ENCODE data around the gene LRIG2.

The LRIG2 gene

DNA sequence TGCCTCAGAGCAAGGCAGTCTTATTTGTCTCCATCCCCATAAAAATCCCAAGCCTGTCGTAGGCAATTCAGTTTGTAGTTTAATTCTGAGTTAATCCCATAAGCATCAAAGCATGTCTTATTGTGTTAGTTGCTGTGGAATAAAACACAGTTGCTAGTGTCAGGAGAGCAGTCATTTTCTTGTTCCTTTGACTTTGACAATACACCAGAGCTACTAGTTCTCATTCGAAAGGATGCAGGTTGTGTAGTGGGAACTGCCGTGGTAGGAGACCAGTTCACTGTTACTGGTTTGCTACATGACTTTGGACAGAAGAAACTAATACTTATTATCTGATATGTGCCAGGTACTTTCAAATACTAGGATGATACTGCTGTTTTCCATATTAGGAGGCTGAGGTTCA, 23.5 kb downstream of the LRIG2 start:
- H3K36me3 ChIP-seq = peaks cover 76% of the 10 kb centered on the region
- no peaks in the 10 kb centered on the region for H3K27me3 ChIP-seq
- no peak for DNase-seq
- H3K9me3 ChIP-seq = no peaks in the 10 kb centered on the region
- TF ChIP-seq, protein P1, sequence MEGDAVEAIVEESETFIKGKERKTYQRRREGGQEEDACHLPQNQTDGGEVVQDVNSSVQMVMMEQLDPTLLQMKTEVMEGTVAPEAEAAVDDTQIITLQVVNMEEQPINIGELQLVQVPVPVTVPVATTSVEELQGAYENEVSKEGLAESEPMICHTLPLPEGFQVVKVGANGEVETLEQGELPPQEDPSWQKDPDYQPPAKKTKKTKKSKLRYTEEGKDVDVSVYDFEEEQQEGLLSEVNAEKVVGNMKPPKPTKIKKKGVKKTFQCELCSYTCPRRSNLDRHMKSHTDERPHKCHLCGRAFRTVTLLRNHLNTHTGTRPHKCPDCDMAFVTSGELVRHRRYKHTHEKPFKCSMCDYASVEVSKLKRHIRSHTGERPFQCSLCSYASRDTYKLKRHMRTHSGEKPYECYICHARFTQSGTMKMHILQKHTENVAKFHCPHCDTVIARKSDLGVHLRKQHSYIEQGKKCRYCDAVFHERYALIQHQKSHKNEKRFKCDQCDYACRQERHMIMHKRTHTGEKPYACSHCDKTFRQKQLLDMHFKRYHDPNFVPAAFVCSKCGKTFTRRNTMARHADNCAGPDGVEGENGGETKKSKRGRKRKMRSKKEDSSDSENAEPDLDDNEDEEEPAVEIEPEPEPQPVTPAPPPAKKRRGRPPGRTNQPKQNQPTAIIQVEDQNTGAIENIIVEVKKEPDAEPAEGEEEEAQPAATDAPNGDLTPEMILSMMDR (IDR thresholded peaks at IDR 0.05; ENCODE audit: low read depth, low read length) = no peak
- H3K4me1 ChIP-seq = peaks cover 7% of the 10 kb centered on the region
- no peak overlapping the region for H3K4me3 ChIP-seq (ENCODE audit: low read depth, low read length)

DNA sequence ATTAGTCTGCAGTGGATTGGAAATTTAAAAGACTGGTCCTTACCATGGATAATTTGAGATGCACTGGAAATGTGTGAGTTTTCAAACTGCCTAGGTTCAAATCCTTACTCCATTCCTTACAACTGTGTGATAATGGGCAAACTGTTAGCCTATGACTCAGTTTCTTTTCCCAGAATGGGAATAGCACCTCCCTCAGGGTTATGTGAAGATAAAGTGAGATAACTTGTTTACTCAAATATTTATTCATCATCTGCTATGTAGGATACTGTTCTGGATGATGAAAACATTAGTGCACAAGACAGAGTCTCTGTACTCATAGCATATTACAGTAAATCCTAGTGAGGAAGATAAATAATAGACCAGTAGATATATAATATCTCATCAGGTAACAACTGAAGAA, 28.6 kb downstream of the LRIG2 start:
- Histone ChIP-seq H3K4me1 (no peaks in the 10 kb centered on the region), H3K4me3 (ENCODE audit: low read depth, low read length) (no peak overlapping the region), H3K36me3 (peaks cover 73% of the 10 kb centered on the region), H3K9me3 (no peaks in the 10 kb centered on the region), H3K27me3 (no peaks in the 10 kb centered on the region)
- DNase-seq = no peak
- TF ChIP-seq, protein P1 (IDR thresholded peaks at IDR 0.05; ENCODE audit: low read depth, low read length) = no peak

DNA sequence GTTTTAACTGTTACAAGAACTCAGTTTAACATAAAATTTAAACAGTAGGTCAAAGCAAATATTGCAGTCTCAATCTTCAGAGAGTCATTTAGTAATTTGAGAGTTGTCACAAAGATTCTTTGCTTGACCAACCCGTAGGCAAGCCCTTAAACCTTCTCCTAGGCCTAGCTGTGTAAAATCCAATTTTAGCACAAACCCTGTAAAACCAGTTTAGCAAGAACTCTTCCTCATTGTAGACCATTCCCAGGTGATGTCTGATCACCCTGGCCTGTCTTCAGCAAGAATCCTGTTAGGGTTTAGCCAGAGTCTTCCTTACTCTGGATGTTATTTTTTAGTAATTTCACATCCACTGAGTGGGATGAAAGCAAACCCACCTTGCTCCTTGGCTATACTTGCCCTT, 30.1 kb downstream of the LRIG2 start:
- H3K4me1 ChIP-seq = no peaks in the 10 kb centered on the region
- H3K4me3 ChIP-seq (ENCODE audit: low read depth, low read length) = no peak overlapping the region
- no peak for DNase-seq
- TF ChIP-seq, protein P1 (IDR thresholded peaks at IDR 0.05; ENCODE audit: low read depth, low read length) = no peak
- peaks cover 69% of the 10 kb centered on the region for H3K36me3 ChIP-seq
- H3K27me3 ChIP-seq = no peaks in the 10 kb centered on the region
- H3K9me3 ChIP-seq = no peaks in the 10 kb centered on the region

DNA sequence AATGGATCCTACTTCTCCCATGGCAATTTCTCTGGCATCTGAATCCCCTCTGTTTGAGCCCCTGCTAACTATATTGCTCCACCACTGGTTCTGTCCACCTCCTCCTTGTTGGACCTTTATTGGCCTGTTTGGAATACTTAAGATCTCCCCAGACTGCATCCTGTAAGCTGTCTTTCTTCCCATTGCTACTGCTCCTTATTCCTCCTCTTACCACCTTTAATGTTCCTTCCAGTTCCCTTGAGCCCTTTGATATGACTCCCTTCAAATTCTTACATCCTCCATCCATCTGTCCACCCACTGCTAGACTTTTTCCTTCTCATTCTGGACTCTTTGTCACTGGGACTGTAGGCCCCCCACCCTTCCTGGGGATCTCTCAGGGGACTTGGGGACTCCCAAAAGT, 31.0 kb downstream of the LRIG2 start:
- no peaks in the 10 kb centered on the region for H3K9me3 ChIP-seq
- DNase-seq = no peak
- H3K4me3 ChIP-seq (ENCODE audit: low read depth, low read length) = no peak overlapping the region
- no peaks in the 10 kb centered on the region for H3K27me3 ChIP-seq
- TF ChIP-seq, protein P1 (IDR thresholded peaks at IDR 0.05; ENCODE audit: low read depth, low read length) = no peak
- H3K36me3 ChIP-seq = peaks cover 67% of the 10 kb centered on the region
- H3K4me1 ChIP-seq = no peaks in the 10 kb centered on the region

DNA sequence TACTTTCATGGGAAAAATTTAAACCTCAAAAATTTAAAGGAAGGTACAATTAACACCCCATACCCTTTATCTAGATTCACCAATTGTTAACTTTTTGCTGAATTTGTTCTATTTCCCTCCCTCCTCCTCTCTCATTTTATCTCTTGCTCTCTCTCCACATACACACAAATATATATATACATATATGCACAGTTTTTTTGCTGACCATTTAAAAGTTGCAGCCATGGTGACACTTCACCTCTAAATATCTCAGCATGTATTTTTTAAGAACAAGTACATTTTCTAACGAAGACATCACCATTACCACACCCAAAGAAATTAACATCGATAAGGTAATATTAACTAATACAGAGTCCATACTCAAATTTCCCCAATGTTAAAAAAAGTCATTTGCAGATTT, 33.9 kb downstream of the LRIG2 start:
- no peak for DNase-seq
- Histone ChIP-seq H3K4me1 (no peaks in the 10 kb centered on the region), H3K4me3 (ENCODE audit: low read depth, low read length) (no peak overlapping the region), H3K27me3 (no peaks in the 10 kb centered on the region), H3K9me3 (no peaks in the 10 kb centered on the region), H3K36me3 (peaks cover 53% of the 10 kb centered on the region)
- TF ChIP-seq, protein P1 (IDR thresholded peaks at IDR 0.05; ENCODE audit: low read depth, low read length) = no peak

DNA sequence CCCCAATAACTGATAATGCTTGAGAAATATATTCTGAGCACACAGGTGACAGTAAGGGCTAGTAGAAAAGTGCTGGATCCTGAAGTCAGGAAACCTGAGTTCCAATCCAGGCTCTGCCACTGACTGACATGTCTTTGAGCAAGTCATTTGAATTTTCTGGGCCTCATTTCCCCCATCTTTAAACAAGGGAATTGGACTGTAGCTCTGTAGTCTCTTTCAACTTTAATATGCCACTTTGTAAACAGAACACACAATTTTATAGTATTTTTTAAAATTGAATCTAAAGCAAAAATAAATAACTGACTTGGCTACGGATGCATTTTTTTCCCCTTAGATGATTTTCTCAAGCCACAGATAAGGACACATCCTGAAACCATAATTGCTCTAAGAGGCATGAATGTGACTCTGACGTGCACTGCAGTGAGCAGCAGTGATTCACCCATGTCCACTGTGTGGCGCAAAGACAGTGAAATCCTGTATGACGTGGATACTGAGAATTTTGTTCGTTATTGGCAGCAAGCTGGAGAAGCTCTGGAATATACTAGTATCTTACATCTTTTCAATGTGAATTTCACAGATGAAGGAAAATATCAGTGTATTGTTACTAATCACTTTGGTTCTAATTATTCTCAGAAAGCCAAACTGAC, 37.0 kb downstream of the LRIG2 start:
- DNase-seq = peak; percentile 68
- H3K4me1 ChIP-seq = no peaks in the 10 kb centered on the region
- H3K4me3 ChIP-seq (ENCODE audit: low read depth, low read length) = no peak overlapping the region
- no peaks in the 10 kb centered on the region for H3K27me3 ChIP-seq
- peaks cover 57% of the 10 kb centered on the region for H3K36me3 ChIP-seq
- TF ChIP-seq, protein P1 (IDR thresholded peaks at IDR 0.05; ENCODE audit: low read depth, low read length) = peak; percentile 84
- H3K9me3 ChIP-seq = no peaks in the 10 kb centered on the region
